Stimulated activated CD8-positive, alpha-beta memory T cell treated with anti-CD3 and anti-CD28 coated beads, Interleukin-7, amount 100 ng/mL, for 4 hours (primary cell): ENCODE data around the gene PRRX1.

Experiments used
- DNase-seq, 2 donors: peaks; one replicate each; pipeline ENCODE4 v3.0.0-alpha.2; 2020; ENCODE audit warnings: low read depth in 2 of 2

Gene PRRX1

DNA sequence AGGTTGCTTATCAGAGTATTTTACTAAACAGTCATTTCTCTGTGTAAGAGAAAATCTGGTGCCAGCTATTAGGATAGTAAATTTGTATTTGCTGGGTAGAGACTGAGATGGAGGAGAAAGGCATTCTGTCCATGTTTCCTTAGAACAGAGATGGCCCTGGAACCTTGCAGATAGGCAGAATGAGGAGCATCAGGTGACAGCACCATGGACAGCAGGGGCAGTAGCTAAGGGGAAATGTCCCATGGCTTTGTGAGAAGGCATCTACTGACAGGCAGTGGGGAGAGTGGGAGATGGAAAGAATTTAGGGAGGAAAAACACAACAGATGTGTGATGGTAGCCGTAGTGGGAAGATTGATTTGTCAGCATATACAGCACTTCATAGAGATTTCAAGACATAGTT lies 105.0 kb downstream of the PRRX1 start:
- no peak for DNase-seq

DNA sequence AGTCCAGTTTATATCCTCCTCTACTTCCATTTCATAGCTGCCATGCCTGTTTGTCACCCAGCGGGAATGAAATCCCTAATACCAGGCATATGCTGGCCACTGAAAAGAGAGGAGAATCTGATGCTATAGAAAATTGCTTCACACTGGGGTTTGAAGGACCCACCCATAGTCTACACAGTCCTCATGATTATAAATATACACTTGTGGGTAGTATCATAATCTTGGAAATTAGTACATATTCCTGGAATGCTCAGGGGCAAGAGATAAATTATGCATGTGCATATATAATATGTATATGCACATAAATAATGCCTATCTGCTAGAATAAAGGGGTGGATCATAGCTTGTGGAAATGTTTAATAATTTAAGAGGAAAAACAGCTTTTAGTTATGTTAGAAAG lies 105.8 kb downstream of the PRRX1 start:
- DNase-seq: no peak

DNA sequence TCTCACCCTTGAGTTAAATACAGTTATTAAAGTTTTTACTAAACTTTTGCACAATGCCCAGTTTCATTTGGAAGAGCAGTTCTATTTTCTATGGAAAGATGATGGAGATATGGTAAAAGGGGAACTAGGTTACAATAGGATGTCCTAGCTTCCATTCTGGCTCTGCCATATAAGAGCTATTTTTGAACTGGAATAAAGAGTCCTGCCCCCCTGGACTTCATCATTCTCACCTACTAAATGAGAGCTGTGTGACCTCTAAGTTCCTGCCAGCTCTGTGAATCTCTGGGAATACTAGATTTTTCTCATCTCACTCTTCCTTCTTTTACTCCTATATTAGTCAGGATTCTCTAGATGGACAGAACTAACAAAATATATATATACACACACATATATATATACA lies 106.3 kb downstream of the PRRX1 start:
- no peak for DNase-seq

DNA sequence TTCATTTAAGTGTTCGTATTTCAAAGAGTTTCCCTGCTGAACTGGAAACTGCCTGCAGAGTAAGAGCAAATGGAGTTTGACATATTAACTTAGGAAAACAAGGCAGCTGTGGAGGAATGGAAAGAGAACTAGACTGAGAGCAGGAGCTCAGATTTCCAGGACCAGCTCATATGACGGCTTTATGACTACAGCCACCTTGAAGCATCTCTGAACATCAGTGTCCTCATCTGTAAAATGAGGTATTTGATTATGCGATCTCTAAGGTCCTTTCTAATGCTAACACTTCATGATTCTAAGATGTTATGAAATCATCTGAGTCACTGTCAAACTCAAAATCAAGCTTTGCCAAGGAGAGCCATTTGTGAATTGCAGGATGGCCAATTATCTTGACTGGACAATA lies 112.3 kb downstream of the PRRX1 start:
- no peak for DNase-seq

DNA sequence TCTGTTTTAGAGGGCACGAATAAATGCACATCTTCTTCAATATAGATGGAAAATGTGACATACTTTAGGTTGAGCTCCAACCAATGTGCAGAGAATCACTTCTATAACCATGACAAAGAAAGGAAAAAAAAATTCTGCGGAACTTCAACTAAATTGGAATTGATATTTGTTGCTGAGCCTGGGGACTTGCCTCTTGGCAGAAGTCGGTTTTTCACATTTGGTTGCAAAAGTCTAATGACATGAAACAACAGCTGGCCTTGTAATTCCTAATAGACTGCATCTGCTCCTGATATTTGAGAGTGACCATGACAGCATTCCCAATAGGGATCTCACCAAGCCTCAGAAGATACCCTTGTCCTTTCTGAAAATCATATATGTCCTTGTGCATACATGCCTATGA lies 112.8 kb downstream of the PRRX1 start:
- no peak for DNase-seq
